NCI-H1930 (cell line): ENCODE measurements around the gene PRSS57.
"Not testable (repeated sequence)": the region's sequence is repeated elsewhere in the genome, so short reads cannot be mapped to it uniquely, and the experiment has no call there.

Experiments used
- DNase-seq, 2 experiments: peaks; one replicate each; lab custom pipeline; 2025; lab: John Stamatoyannopoulos, UW

Gene PRSS57

DNA sequence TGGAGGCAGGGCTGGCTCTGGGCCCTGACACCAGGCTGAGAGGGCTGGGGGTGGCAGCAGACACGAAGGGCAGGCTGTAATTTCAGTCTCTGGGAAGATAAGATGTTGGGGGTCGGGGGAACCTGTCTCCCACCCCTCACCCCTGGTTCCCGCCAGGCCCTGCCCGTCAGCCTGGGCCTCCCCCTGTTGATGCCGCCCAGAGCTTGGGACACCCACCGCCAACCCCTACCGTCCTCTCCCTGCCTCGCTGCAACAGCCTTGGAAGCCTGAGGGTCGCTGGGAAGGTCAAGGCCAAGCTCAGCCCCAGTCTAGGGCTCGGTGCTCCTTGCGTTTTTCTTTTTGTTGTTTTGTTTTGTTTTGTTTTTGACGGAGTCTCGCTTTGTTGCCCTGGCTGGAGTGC, 28.0 kb upstream of the PRSS57 start:
- DNase-seq, result no peak

DNA sequence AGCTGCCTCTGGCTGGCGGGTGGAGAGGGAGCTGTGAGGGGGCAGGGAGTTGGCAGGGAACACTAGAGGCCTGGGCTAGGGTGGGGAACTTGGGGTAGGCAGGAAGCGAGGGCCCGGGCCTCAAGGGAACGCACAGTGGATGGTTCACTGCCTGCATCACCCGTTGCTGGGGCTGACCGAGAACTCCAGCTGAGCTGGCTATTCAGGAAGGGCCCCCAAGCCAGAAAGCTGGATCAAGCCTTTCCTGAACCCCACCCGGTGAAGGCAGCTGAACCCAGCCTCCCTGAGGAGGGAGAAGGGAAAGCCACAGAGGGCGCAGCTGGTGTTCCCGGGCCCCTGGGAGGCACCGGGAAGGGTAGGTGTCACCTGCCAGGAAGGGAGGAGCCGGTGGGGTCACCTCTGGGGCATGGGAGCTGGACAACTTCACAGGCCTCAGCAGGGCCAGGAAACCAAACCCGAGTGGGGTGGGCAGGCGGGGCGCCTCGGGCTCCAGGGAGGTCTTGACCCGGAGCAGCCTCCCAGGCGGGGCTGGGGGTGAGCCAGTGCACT, 27.4 kb upstream of the PRSS57 start:
- DNase-seq, result no peak

DNA sequence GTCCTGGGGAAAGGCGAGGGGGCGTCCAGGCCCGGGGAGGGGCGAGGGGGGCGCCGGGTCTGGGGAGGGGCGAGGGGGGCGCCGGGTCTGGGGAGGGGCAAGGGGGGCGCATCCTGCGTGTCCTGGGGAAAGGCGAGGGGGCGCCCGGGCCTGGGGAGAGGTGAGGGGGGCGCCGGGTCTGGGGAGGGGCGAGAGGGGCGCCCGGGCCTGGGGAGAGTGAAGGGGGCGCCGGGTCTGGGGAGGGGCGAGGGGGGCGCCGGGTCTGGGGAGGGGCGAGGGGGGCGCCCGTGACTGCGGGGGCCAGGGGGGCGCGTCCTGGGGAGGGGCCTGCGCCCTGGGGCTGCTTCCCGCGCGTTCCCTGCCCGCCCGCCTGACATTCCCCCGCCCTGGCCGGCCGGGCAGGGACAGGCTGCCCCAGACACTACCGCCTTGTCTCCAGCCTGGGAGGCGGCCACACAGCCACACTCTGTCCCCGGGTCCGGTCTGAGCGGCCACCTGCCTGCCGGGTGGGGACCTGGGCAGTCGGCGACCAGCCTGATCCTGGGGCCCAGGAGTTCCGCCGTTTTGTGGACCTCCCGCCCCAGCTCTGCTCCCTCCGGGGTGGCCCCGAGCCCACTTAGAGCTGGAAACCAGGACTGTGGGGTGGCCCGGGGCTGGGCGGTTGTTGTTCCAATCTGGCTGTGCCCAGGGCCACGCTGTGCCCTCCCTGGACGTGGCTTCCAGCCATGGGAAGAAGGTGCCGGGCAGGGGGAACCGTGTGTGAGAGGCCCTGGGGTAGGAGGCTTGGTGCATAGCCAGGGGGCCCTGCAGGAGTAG, 25.3 kb upstream of the PRSS57 start:
- DNase-seq, result no peak

DNA sequence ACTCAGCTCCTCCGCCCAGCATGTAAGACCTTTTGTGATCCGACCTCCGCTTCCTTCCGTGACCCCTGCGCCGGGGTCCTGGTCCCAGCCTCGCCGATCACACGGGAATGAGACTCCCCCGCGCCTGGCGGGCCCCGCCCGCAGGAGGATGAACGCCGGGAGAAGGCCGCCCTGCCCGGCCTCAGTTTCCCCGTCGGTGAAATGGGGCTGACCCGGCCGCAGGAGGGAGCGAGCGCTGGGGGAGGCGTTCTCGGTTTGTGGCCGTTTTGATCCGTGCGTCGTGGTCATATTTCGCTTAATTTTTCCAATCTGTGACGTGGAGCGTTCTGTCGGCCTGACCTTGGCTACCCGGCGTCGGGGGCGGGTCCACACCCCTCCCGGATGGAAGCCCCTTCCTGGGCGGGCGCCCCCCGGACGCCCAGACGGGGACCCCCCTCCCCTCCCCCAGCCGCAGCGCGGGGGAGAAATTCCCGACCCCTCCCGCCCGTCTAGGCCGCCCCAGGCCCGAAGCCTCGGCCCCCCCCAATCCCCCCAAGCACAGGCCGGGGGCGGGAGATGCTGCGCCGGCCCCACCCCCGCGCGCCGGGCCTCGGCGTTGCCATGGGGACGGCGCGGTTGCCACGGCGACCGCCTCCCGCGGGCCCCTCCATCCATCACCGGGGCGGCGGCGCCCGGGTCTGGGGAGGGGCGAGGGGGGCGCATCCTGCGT, 24.5 kb upstream of the PRSS57 start:
- DNase-seq, result peak; percentile 13 to 56

DNA sequence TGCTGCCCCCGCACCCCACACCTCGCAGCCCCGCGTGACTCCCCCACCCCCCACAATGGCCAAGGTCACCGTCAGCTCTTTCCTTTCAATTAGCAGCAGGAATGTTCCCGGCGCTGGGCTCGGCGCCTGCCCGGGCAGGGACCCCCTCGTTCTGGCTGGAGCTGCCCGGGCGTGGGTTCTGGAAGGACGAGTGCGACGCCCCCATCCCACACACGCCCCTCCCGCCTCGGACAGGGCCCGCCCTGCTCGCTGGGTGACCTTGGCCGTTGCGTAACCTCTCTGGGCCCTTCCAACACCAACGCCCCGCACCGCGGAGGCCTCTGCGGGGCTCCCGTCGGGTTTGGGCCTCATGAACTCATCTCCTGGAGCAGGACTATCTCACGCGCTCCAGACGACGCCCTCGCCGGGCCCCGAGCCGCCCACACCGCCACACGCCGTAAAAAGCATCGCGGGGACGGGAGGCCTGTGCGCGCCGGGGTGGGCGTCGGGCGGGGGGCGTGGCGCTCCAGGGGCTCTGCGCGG, 23.8 kb upstream of the PRSS57 start:
- DNase-seq, result no peak

DNA sequence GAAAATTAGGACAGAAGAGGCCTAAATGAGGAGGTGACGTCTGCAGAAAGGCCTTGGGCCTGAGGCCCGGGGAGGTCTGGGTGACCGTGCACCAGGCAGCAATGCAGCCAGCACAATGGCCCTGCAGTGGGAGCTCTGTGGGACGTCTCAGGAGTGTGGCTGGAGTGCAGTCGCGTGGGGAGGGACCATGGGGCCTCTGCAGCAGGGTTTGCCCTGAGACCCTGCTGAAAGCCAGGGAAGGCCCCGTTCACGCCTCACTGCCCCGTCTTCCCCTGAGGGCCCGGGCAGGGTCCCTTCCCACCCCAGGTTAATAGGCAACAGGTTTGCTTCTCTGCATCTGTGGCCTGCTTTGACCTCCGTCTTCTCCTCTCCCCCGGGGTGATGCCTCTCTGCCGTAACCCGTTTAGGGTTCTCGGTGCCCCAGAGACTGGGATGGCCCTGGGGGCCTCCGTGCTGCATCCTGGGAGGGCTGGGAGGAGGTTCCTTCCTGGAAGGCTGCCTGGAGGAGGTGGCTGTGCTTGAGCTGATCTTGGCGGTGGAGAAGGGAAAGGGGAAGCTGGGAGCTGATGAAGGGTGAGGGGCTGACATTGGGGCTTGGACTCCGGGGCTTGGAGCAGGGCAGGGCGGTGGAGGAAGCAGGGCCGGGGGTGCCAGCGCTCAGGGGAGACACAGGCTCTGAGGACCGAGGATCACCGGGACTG, 23.1 kb upstream of the PRSS57 start:
- DNase-seq, result no peak

DNA sequence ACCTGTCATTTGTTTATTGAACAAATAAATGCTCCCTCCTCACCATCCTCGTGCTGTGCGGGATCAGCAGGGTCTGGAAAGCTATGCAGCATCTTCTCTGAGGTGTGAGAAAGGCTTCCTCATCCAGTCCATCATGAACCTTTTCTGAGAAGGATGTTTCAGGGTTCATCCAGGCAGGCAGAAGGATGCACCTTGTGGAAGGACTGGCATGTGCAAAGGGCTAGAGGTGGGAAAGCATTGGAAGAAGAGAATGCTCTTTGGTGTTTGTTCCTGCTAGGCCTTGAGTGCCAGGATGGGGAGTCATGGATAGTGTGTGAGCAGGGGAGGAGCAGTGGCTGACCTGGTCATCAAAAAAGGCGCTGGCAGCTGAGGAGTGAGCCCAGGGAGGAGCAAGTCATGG, 20.1 kb upstream of the PRSS57 start:
- no peak for DNase-seq

DNA sequence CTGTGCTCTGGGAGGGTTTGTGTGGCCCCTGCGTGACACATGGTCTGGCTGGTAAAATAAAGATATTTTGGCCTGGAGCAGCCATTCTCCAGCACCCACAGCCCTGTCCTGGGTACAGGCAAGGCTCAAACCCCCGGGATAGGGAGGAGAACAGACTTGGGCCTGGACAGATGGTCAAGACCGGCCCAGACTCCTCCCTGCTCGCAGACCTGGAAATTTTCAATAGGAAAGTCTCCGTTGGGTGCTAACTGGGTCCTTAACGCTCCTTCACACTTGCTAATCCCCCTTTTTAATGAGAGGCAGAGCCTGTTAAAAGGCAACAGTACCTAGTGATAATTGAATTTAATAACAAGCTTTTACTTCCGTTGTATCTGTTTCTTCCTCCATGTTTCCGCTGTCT, 16.0 kb upstream of the PRSS57 start:
- DNase-seq, result no peak

DNA sequence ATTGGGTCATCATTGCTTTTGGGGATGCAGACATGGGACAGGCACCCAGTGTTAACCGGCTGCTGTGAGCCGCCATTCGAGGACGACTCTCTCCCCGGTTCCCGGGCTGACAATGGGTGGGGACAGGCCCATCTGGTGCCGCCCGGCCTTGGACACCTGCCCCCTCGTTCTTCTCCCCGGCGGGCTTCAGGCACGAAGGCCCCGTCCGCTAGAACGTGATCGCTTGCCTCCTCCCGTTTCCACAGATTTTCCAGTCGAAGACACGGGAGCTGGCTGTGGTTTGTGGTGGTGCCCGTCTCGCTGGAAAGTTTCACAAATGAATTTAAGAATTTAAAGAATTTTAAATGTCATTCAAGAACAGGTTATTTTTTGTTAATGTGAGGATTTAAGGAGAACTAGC, 15.5 kb upstream of the PRSS57 start:
- DNase-seq, result no peak

DNA sequence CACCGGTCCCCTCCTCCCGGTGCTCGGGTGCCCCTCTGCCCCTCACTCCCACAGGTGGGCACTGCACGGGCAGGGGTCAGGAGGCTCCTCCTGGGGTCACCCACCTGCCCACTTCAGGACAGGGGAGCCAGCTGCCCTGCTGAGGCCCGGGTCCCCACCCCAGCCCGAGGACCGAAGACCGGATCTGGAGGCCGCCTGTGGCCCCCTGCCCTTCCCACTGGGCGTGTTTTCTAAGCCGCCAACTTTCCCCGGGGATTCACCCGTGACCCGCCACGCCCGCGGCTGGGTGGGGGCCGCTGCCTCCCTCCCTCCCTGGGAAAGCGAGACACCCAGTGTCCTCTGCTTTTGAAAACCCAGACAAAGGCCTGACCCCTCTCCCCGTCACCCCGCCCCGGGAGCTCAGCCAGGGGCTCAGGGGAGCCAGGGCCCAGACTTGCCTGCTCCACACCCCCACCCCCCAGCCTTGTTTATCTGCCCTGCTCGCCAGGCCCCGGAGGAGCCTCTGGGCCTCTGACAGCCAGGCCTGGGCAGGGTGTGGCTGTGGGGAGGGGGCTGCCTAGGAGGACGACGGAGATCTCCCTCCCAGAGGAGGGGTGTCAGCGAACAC, 14.8 kb upstream of the PRSS57 start:
- DNase-seq, result no peak

DNA sequence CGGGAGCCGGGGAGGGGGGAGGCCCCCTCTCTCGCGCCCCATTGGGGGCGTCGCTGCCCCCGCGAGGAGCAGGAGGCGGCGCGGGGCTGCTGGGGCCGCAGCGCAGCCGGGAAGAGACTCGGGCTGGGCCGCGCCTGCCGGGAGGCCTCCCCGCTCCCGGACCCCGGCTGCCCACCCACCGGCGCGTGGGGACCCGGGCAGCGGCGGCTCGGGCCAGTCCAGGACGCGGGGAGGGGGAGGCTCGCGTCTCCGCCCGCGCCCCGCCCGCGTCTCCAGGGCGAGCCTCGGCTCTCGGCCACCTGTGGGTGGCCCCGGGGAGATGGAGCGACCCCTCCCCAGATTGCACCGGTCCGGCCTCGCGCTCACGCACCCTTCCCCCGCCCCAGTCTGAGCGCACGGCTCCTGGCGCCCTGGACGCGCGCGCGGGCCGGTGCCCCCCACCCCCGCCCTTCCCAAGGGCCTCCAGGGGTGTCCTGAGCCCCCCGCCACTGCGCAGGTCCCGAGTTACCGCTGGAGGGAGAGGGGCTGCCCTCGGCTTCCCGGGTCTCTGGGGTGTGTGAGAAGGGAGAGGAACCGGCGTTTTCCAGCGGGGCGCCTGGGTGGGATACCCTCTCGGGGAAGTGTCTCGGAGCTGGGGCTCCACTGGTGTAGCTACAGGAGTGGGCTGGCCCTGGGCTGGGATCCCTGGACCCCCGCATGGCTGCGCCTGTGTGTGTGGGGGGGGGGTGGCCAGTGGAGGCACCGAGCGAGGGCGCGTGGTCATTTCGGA, 14.1 kb upstream of the PRSS57 start:
- no peak for DNase-seq

DNA sequence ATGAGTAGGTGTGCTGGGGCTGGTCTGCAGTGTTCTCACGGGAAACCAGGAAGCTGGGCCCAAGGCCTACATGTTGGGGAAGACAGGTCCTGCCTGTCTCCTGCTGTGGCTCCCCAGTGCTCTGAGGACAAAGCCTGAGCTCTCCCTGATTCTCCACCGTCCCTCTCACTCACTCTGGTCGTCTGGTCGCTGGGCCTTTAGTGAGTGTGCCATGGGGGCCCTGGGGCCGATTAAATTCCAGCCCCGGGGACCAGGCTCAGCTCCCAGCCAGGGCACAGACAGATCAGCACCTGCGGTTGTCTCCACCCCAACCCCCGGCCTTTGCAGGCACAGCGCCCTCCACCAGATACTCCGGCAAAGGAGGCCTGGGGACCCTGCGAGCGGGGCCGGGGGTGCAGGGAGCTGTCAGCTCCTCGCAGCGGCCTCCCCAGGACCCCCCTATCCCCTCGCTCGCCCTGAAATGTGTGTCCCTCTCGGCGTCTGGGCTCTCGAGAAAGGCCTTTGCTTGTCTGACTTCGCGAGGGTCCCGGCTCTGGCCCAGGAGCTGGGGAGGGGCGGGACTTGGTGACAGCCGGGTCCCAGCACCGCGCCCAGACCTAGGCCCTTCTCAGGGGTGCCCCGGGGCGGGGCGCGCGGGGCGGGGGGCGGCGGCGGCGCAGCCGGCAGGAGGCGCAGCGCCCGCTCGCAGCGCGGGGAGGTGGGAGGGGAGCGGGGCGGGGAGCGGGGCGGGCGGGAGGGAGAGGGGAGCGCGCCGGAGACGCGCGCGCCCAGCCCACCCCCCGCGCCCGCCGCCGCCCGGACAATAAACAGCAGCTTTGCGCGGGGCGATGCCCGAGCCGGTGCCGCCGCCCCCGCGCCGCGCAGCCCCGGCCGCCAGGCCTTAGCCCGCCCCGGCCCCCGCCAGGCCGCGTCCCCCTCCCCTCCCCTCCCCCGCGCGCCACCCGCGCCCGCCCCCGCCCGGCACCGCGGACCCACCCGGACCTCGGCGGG, 13.2 kb upstream of the PRSS57 start, which contains the start of gene PALM:
PALM (plus strand) TSS at position 782 of the 990 bp plus-strand sequence. CDS start 212 bp downstream, outside the sequence.
- peak; percentile 6 to 41 for DNase-seq

DNA sequence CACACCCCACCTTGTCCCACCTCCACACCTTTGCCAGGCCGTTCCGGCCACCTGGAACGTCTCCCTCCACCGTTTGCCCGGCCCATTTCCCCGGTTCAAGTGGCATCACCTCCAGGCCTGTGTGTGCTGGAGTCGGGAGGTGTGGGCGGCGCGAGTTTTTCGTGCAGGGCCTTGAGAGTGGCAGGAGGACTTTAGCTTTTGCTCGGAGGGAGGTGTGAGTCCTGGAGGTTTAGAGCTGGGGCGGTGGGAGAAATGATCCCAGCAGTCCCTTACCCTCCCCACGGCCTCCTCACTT, 9.1 kb upstream of the PRSS57 start:
- no peak for DNase-seq

DNA sequence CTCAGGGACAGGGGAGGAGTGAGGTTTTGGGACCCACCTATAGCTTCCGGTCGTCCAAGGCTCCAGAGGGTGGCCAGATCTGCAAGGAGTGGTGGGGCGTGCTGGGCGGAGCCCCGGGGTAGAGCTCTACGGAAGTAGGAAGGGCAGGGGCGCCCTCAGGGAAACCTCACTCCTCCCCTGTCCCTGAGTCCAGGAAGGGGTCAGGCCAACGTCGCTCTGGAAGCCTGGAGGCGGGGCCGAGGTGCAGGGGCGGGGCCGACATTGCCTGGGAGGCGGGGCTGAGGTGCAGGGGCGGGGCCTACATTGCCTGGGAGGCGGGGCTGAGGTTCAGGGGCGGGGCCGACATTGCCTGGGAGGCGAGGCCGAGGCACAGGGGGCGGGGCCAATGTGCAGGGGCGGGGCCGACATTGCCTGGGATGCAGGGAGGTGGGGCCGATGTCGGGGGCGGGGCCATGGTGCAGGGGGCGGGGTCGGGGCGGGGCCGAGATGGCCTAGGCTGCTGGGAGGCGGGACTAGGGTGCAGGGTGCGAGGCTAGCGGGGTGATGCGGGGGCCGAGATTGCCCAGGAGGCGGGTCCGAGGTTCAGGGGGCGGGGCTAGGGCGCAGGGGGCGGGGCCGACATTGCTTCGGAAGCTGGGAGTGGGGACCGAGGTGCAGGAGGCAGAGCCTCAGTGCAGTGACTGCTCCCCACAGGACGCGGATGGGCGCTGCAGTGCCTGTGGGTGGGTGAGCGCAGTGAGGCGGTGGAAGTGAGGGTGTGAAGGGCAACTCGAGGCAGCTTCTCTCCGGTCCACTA, 8.6 kb upstream of the PRSS57 start:
- peak; percentile 19 to 46 for DNase-seq

DNA sequence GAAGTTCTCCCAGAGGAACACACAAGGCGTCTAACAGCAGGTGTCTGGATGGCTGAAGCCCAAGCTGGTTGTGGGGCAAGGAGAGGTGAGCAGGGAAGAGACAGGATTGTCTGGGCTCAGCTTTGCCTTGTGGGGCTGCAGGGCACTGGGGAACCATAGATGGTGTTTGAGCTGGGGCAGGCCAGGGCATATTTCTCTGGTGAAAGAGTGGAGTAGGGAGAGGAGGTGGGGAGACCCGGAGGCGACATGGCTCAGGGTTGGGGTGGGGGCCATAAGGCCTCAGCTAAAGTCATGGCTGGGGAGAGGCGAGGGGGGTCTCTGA, 8.0 kb upstream of the PRSS57 start:
- no peak for DNase-seq

DNA sequence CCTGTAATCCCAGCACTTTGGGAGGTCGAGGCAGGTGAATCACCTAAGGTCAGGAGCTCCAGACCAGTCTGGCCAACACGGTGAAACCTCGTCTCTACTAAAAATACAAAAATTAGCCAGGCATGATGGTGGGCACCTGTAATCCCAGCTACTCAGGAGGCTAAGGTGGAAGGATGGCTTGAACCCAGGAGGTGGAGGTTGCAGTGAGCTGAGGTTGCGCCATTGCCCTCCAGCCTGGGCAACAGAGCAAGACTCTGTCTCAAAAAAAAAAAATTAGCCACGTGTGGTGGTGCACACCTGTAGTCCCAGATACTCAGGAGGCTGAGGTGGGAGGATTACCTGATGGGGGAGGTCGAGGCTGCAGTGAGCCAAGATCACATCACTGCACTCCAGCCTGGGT, 7.6 kb upstream of the PRSS57 start:
- DNase-seq, result not testable (repeated sequence)

DNA sequence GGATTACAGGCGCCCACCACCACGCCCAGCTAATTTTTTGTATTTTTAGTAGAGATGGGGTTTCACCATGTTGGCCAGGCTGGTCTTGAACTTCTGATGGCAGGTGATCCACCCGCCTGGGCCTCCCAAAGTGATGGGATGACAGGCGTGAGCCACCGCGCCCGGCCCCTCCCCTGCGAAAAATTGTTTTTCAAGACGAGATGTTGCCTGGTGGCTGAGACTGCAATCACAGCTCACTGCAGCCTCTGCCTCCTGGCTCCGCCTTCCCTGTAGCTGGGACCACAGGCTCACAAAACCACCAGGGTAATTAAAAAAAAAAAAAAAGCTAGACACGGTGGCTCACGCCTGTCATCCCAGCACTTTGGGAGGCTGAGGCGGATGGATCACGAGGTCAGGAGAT, 4.6 kb upstream of the PRSS57 start:
- not testable (repeated sequence) for DNase-seq

DNA sequence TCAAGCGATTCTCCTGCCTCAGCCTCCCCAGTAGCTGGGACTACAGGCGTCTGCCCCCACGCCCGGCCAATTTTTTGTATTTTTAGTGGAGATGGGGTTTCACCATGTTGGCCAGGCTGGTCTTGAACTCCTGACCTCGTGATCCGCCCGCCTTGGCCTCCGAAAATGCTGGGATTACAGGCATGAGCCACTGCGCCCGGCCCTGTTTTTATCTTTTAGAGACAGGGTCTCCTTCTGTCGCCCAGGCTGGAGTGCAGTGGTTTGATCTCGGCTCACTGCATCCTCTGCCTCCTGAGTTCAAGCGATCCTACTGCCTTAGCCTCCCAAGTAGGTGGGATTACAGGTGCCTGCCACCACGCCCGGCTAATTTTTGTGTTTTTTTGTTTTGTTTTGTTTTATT, 3.3 kb upstream of the PRSS57 start:
- not testable (repeated sequence) for DNase-seq
